GM18861 (cell line): ENCODE data around the gene ALDH2.
A peak's percentile ranks its signal among the peaks of the same experiment; 100 is the strongest.
"Not testable (repeated sequence)": the region's sequence is repeated elsewhere in the genome, so short reads cannot be mapped to it uniquely, and the experiment has no call there.

Experiments used
- ATAC-seq: cut with Tn5 transposase; IDR thresholded peaks from one replicate; pipeline ENCODE4 v1.9.1; 2021; ENCODE audit not compliant: unreplicated experiment

Gene ALDH2

GRCh38 chr12:111766608-111767361 lies at the start of gene ALDH2:
TSS of gene ALDH2 (plus strand) at chr12:111766933. CDS start at chr12:111766983, 50 bp downstream.
- ATAC-seq: no peak

GRCh38 chr12:111719316-111719715 lies 47.4 kb upstream of the ALDH2 start:
- ATAC-seq: not testable (repeated sequence)

GRCh38 chr12:111720457-111720856 lies 46.3 kb upstream of the ALDH2 start:
- ATAC-seq: no peak

- ATAC-seq: not testable (repeated sequence)
These were observed 42.9 kb upstream of the ALDH2 start for GRCh38 chr12:111723646-111724360.

- no peak for ATAC-seq
These were observed 37.9 kb upstream of the ALDH2 start for GRCh38 chr12:111728795-111729194.

- ATAC-seq: no peak
These were observed 36.3 kb upstream of the ALDH2 start for GRCh38 chr12:111730420-111730819.

GRCh38 chr12:111732786-111733185 lies 33.9 kb upstream of the ALDH2 start:
- no peak for ATAC-seq

GRCh38 chr12:111733340-111733915 lies 33.3 kb upstream of the ALDH2 start:
- ATAC-seq: no peak

GRCh38 chr12:111739524-111739923 lies 27.2 kb upstream of the ALDH2 start:
- ATAC-seq: not testable (repeated sequence)

- no peak for ATAC-seq
These were observed 25.4 kb upstream of the ALDH2 start for GRCh38 chr12:111741235-111741812.

GRCh38 chr12:111745211-111745610 lies 21.5 kb upstream of the ALDH2 start:
- ATAC-seq: no peak

GRCh38 chr12:111747333-111747732 lies 19.4 kb upstream of the ALDH2 start:
- no peak for ATAC-seq

- no peak for ATAC-seq
These were observed 18.5 kb upstream of the ALDH2 start for GRCh38 chr12:111748151-111748672.

- no peak for ATAC-seq
These were observed 17.9 kb upstream of the ALDH2 start for GRCh38 chr12:111748867-111749266.

- ATAC-seq: no peak
These were observed 17.3 kb upstream of the ALDH2 start for GRCh38 chr12:111749391-111749790.

- ATAC-seq: no peak
These were observed 13.4 kb upstream of the ALDH2 start for GRCh38 chr12:111753144-111753881.

GRCh38 chr12:111754671-111755070 lies 12.1 kb upstream of the ALDH2 start:
- no peak for ATAC-seq

- ATAC-seq: no peak
These were observed 10.5 kb upstream of the ALDH2 start for GRCh38 chr12:111756196-111756595.

- ATAC-seq: no peak
These were observed 10.1 kb upstream of the ALDH2 start for GRCh38 chr12:111756681-111757080.

- ATAC-seq: peak; percentile 36
These were observed 9.2 kb upstream of the ALDH2 start for GRCh38 chr12:111757361-111758119.
